Body of pancreas (tissue), 4 donors: ENCODE measurements around the gene PUM2. TPM values are rescaled to one million over a fixed set of nuclear protein-coding genes. Genes with fewer than 3 reads are reported as not detected.
A peak's percentile ranks its signal among the peaks of the same experiment; 100 is the strongest.

Experiments used
- ATAC-seq: fragments of 150-250 bp; one replicate; pipeline ENCODE4 v1.9.1; 2016
- DNase-seq, 4 donors: peaks; one replicate each; pipeline ENCODE4 v3.0.0-alpha.2; 2019
- H3K27ac ChIP-seq, 4 donors: fragments of 200-600 bp; sonication (generic); 1 replicate in 3 of 4; 2 replicates in 1 of 4; pipeline versions ENCODE4 v1.5.1 to v1.6.1; 2016 to 2019; ENCODE audit warnings: mild to moderate bottlenecking in 1 of 4, mixed read lengths in 1 of 4, moderate library complexity in 1 of 4
- H3K27me3 ChIP-seq, 2 donors: fragments of 200-600 bp; sonication (generic); one replicate each; pipeline ENCODE4 v1.6.0; 2016; ENCODE audit warnings: mild to moderate bottlenecking in 1 of 2
- H3K36me3 ChIP-seq, 2 donors: fragments of 200-600 bp; sonication (generic); replicated peaks in 1 of 2; 2 replicates each; pipeline ENCODE4 v1.5.1; 2016; ENCODE audit warnings: low read depth in 2 of 2; ENCODE audit not compliant: insufficient read depth in 1 of 2
- H3K4me1 ChIP-seq: fragments of 200-600 bp; sonication (generic); one replicate; pipeline ENCODE4 v1.6.0; 2016
- H3K4me3 ChIP-seq, 2 donors: fragments of 200-600 bp; sonication (generic); 1 replicate in 1 of 2; 2 replicates in 1 of 2; pipeline ENCODE4 v1.5.1; 2016 to 2019
- H3K9me3 ChIP-seq, 3 donors: fragments of 200-600 bp; sonication (generic); 1 replicate in 2 of 3; 2 replicates in 1 of 3; pipeline ENCODE4 v1.5.1; 2016
- CTCF ChIP-seq, 7 experiments: fragments of 450-650 bp in 4 of 7; fragments of 200-600 bp in 3 of 7; sonication (generic) in 3 of 7; IDR thresholded peaks; one replicate each; pipeline ENCODE4 v1.5.1; 2016 to 2019; ENCODE audit warnings: antibody characterized with exemption in 7 of 7
- POLR2A ChIP-seq, 3 donors: fragments of 450-650 bp; IDR thresholded peaks; one replicate each; pipeline ENCODE4 v1.6.1; 2016; ENCODE audit warnings: antibody characterized with exemption in 3 of 3, mild to moderate bottlenecking in 2 of 3
- WGBS, 2 donors: methylation state at CpG; one replicate each; pipeline ENCODE4 v1.1.5; 2017; 5-methylcytosine and 5-hydroxymethylcytosine counted together
- intact Hi-C: fragments of 100-400 bp; cut with DNase I; formaldehyde crosslinking; loops from one replicate; pipeline ENCODE4 v1.15.1; 2023
- total RNA-seq, 2 donors: library from RNA; depleted of rRNA; stranded (reverse); fragments of >200 nt; gene quantifications; one replicate each; pipeline ENCODE4 v1.1.0, GENCODE V29; 2016

The PUM2 gene
- total RNA-seq, 2 donors from 2014 or later: 25.7 to 43.3 TPM

- Histone ChIP-seq H3K4me1 (peaks cover 29% of the 10 kb centered on the region), H3K9me3 (no peaks in the 10 kb centered on the region), H3K4me3 (no peak overlapping the region), H3K36me3 (no peaks in the 10 kb centered on the region), H3K27ac (peak overlapping the region in 2 of 4 donors; percentile 1 to 88), H3K27me3 (no peaks in the 10 kb centered on the region)
- DNase-seq (no peak), ATAC-seq (no peak)
- 62 to 69% methylated on average over 3 of the region's 3 CpGs for WGBS, 2 donors
- no peak for TF ChIP-seq POLR2A (IDR thresholded peaks at IDR 0.05)
- TF ChIP-seq CTCF (IDR thresholded peaks at IDR 0.05): no peak
- intact Hi-C loops: no loop called here
Measured at GRCh38 chr2:20221555-20221973, 129.1 kb downstream of the PUM2 start.

GRCh38 chr2:20220806-20221554 is 129.7 kb downstream of the PUM2 start:
- Histone ChIP-seq H3K9me3 (no peaks in the 10 kb centered on the region), H3K27ac (no peak overlapping the region), H3K27me3 (no peaks in the 10 kb centered on the region), H3K4me1 (peaks cover 29% of the 10 kb centered on the region), H3K36me3 (no peaks in the 10 kb centered on the region), H3K4me3 (no peak overlapping the region)
- ATAC-seq (no peak), DNase-seq (no peak)
- no peak for TF ChIP-seq POLR2A (IDR thresholded peaks at IDR 0.05)
- intact Hi-C loops: no loop called here
- WGBS, 2 donors: 62 to 64% methylated on average over 3 of the region's 3 CpGs

- Histone ChIP-seq H3K9me3 (no peaks in the 10 kb centered on the region), H3K27ac (no peak overlapping the region), H3K27me3 (no peaks in the 10 kb centered on the region), H3K36me3 (no peaks in the 10 kb centered on the region), H3K4me1 (peaks cover 23% of the 10 kb centered on the region), H3K4me3 (no peak overlapping the region)
- WGBS, 2 donors: 91 to 96% methylated on average over 9 to 12 of the region's 13 CpGs
- TF ChIP-seq CTCF (IDR thresholded peaks at IDR 0.05): no peak
- TF ChIP-seq POLR2A (IDR thresholded peaks at IDR 0.05): no peak
- no peak for DNase-seq
- no peak for ATAC-seq
- intact Hi-C loops: no loop called here
Measured at GRCh38 chr2:20219763-20220380, 130.8 kb downstream of the PUM2 start.

DNA sequence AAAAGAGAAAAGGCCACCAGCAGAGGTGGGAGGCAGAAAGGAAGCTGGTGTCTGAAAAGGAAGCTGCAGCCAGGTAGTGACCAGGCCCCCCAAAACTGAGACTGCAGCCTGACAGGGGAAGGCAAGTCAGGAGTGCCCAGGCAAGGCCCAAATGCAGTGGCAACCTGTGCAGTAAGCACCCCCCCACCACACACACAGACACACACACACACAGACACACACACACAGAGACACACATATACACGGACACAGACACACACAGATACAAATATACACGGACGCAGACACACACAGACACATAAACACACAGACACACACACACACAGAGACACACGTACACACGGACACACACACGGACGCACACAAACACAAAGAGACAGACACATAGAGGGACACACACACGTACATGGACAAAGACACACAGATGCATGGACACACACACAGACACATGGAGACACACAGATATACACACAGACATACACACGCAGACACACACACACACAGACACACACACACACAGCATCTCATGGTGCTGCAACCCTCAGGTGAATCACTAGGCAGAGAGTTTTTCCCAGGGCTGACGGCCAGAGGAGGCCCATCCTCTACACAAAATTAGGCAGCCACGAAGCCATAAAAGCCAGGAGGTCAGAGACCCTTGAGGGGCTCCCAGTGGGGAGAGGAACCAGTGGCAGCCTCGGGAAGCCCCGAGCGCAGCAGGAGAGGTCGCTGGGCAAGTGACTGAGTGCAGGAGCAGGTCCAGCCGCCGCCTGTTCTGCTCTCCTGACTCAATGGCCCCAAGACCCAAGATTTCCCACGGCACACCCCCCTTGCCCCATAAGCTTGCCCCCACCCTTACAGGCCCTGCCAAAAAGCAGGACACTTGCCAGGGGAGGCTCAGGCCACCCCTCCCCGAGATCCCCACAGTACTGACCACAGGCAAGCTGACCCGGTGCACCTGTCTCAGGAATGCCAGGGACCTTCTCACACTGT is 132.0 kb downstream of the PUM2 start:
- Histone ChIP-seq H3K27ac (no peak overlapping the region), H3K36me3 (no peaks in the 10 kb centered on the region), H3K4me3 (no peak overlapping the region), H3K27me3 (no peaks in the 10 kb centered on the region), H3K4me1 (peaks cover 24% of the 10 kb centered on the region), H3K9me3 (no peaks in the 10 kb centered on the region)
- ATAC-seq (no peak), DNase-seq (no peak)
- TF ChIP-seq CTCF (IDR thresholded peaks at IDR 0.05): no peak
- TF ChIP-seq POLR2A (IDR thresholded peaks at IDR 0.05): no peak
- 89 to 91% methylated on average over 18 to 20 of the region's 20 CpGs for WGBS, 2 donors
- intact Hi-C loops: no loop called here
